Renal cortical epithelial cell (primary cell): ENCODE data around the gene SOX11. TPM values are rescaled to one million over a fixed set of nuclear protein-coding genes. Genes with fewer than 3 reads are reported as not detected.

Experiments used
- DNase-seq: peaks from one replicate; pipeline ENCODE4 v3.0.0-alpha.2; 2011; ENCODE audit warnings: low read depth
- total RNA-seq: library from RNA; depleted of rRNA; stranded (reverse); fragments of >200 nt; gene quantifications from 2 replicates; pipeline ENCODE4 v1.2.3, GENCODE V29; 2014

SOX11 gene
- total RNA-seq, 1 donor from 2014 or later: 0.05 TPM

- no peak for DNase-seq
Measured at GRCh38 chr2:5691221-5691984, 781 bp upstream of the SOX11 start.

- no peak for DNase-seq
Measured at GRCh38 chr2:5692561-5693286, 540 bp downstream of the SOX11 start.

- DNase-seq: no peak
Measured at GRCh38 chr2:5693287-5694201, 1.4 kb downstream of the SOX11 start.

GRCh38 chr2:5694306-5694705 is 2.1 kb downstream of the SOX11 start:
- DNase-seq: no peak

- DNase-seq: no peak
Measured at GRCh38 chr2:5695654-5696403, 3.6 kb downstream of the SOX11 start.

- DNase-seq: no peak
Measured at GRCh38 chr2:5696404-5696944, 4.3 kb downstream of the SOX11 start.

- DNase-seq: no peak
Measured at GRCh38 chr2:5696945-5697521, 4.8 kb downstream of the SOX11 start.

GRCh38 chr2:5697562-5697961 is 5.4 kb downstream of the SOX11 start:
- DNase-seq: no peak

- no peak for DNase-seq
Measured at GRCh38 chr2:5698134-5698533, 6.0 kb downstream of the SOX11 start.

GRCh38 chr2:5699963-5700362 is 7.8 kb downstream of the SOX11 start:
- no peak for DNase-seq

GRCh38 chr2:5700551-5700950 is 8.4 kb downstream of the SOX11 start:
- no peak for DNase-seq

- no peak for DNase-seq
Measured at GRCh38 chr2:5701266-5701665, 9.1 kb downstream of the SOX11 start.

GRCh38 chr2:5703166-5703565 is 11.0 kb downstream of the SOX11 start:
- DNase-seq: no peak

GRCh38 chr2:5705490-5705889 is 13.3 kb downstream of the SOX11 start:
- no peak for DNase-seq

- no peak for DNase-seq
Measured at GRCh38 chr2:5706717-5707455, 14.7 kb downstream of the SOX11 start.

- DNase-seq: no peak
Measured at GRCh38 chr2:5710615-5711014, 18.4 kb downstream of the SOX11 start.

- no peak for DNase-seq
Measured at GRCh38 chr2:5713101-5713500, 20.9 kb downstream of the SOX11 start.

GRCh38 chr2:5719629-5720334 is 27.6 kb downstream of the SOX11 start:
- no peak for DNase-seq

- DNase-seq: no peak
Measured at GRCh38 chr2:5720426-5720825, 28.2 kb downstream of the SOX11 start.

GRCh38 chr2:5722236-5722635 is 30.1 kb downstream of the SOX11 start:
- DNase-seq: no peak
